Gastroesophageal sphincter (tissue), 2 donors: ENCODE data around the gene FNDC5.

ENCODE experiments used
- EP300 ChIP-seq: sonication (generic); formaldehyde crosslinking; IDR thresholded peaks from one replicate; pipeline ENCODE4 v1.6.1; 2017; ENCODE audit warnings: antibody characterized with exemption, mild to moderate bottlenecking
- POLR2AphosphoS5 ChIP-seq: sonication (generic); formaldehyde crosslinking; IDR thresholded peaks from one replicate; pipeline ENCODE4 v1.6.1; 2017; ENCODE audit warnings: antibody characterized with exemption

DNA sequence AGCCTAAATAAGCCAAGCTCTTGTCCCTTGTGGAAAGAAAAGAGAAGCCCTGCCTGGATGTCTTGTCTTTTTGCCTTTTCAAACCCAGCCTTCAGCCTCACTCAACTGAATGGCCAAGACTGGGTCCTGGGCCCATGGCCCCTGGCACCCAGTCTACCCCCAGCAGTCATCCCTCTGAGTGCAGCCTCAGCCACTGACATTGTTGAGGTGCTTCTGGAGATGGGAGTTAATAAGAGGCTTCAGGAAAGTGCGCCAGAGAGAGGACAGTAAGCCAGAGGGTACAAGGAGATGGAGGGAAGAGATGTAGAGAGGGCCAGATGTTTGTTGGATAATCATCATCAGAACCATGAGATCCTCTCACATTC, 6.8 kb downstream of the FNDC5 start:
- TF ChIP-seq POLR2AphosphoS5 (no peak), EP300 (no peak)
